SK-N-SH treated with all-trans-retinoic acid at 6 μM for 48 hours (cell line): Measurements from ENCODE around the gene SHB.

Source experiments
- ATAC-seq: fragments of 200-7000 bp; cut with Tn5 transposase; 3 replicates; pipeline ENCODE4 v1.9.1; 2020; ENCODE audit warnings: mild to moderate bottlenecking, moderate library complexity
- ARNTL ChIP-seq: fragments of 450-650 bp; formaldehyde crosslinking; IDR thresholded peaks from 2 replicates; pipeline ENCODE4 v1.5.0; 2020; ENCODE audit warnings: low read depth, mild to moderate bottlenecking, moderate library complexity, borderline replicate concordance
- BACH2 ChIP-seq: fragments of 250-450 bp; sonication (Bioruptor Pico); IDR thresholded peaks from 2 replicates; pipeline ENCODE4 v1.9.0; 2021; ENCODE audit warnings: mild to moderate bottlenecking, borderline replicate concordance
- CREB5 ChIP-seq: fragments of 250-450 bp; sonication (Bioruptor Pico); IDR thresholded peaks from 2 replicates; pipeline ENCODE4 v1.5.1; 2020; ENCODE audit warnings: low read depth, mild to moderate bottlenecking, moderate library complexity
- CSDC2 ChIP-seq: fragments of 250-450 bp; sonication (Bioruptor Pico); IDR thresholded peaks from 2 replicates; pipeline ENCODE4 v1.5.0; 2020; ENCODE audit warnings: mild to moderate bottlenecking, moderate library complexity
- CSRNP3 ChIP-seq: fragments of 250-450 bp; sonication (Bioruptor Pico); IDR thresholded peaks from 2 replicates; pipeline ENCODE4 v1.5.1; 2021; ENCODE audit warnings: mild to moderate bottlenecking, moderate library complexity
- GLIS3 ChIP-seq: fragments of 250-450 bp; sonication (Bioruptor Pico); IDR thresholded peaks from 2 replicates; pipeline ENCODE4 v1.5.0; 2020; ENCODE audit warnings: mild to moderate bottlenecking, moderate library complexity
- OSR1 ChIP-seq: fragments of 250-450 bp; sonication (Bioruptor Pico); IDR thresholded peaks from 2 replicates; pipeline ENCODE4 v1.8.0; 2022; ENCODE audit warnings: moderate library complexity, mild to moderate bottlenecking, inconsistent platforms
- PATZ1 ChIP-seq: fragments of 250-450 bp; sonication (Bioruptor Pico); IDR thresholded peaks from 2 replicates; pipeline ENCODE4 v1.8.0; 2020; ENCODE audit warnings: mild to moderate bottlenecking, moderate library complexity, borderline replicate concordance
- POU6F1 ChIP-seq: fragments of 250-450 bp; sonication (Bioruptor Pico); IDR thresholded peaks from 2 replicates; pipeline ENCODE4 v1.8.0; 2021; ENCODE audit warnings: low read depth, mild to moderate bottlenecking, moderate library complexity, borderline replicate concordance
- PPARA ChIP-seq: fragments of 250-450 bp; sonication (Bioruptor Pico); IDR thresholded peaks from 2 replicates; pipeline ENCODE4 v1.5.0; 2020; ENCODE audit warnings: mild to moderate bottlenecking, borderline replicate concordance
- RARB ChIP-seq: fragments of 250-450 bp; sonication (Bioruptor Pico); IDR thresholded peaks from 2 replicates; pipeline ENCODE4 v1.8.0; 2021; ENCODE audit warnings: mild to moderate bottlenecking, moderate library complexity
- SNAI2 ChIP-seq: fragments of 250-450 bp; sonication (Bioruptor Pico); IDR thresholded peaks from 2 replicates; pipeline ENCODE4 v1.5.0; 2020; ENCODE audit warnings: mild to moderate bottlenecking, moderate library complexity
- TCF4 ChIP-seq: fragments of 250-450 bp; sonication (Bioruptor Pico); IDR thresholded peaks from 2 replicates; pipeline ENCODE4 v1.8.0; 2021; ENCODE audit warnings: mild to moderate bottlenecking, moderate library complexity, borderline replicate concordance
- TOX ChIP-seq: fragments of 250-450 bp; sonication (Bioruptor Pico); IDR thresholded peaks from 2 replicates; pipeline ENCODE4 v1.8.0; 2021; ENCODE audit warnings: mild to moderate bottlenecking, moderate library complexity, borderline replicate concordance
- TSHZ2 ChIP-seq: fragments of 250-450 bp; sonication (Bioruptor Pico); IDR thresholded peaks from 2 replicates; pipeline ENCODE4 v1.5.0; 2020; ENCODE audit warnings: mild to moderate bottlenecking, moderate library complexity
- ZC3H10 ChIP-seq: fragments of 250-450 bp; sonication (Bioruptor Pico); IDR thresholded peaks from 2 replicates; pipeline ENCODE4 v1.5.1; 2021; ENCODE audit warnings: mild to moderate bottlenecking, moderate library complexity
- ZFP3 ChIP-seq: fragments of 250-450 bp; sonication (Bioruptor Pico); IDR thresholded peaks from 2 replicates; pipeline ENCODE4 v1.5.0; 2020; ENCODE audit warnings: mild to moderate bottlenecking, moderate library complexity
- ZFP30 ChIP-seq: fragments of 450-650 bp; formaldehyde crosslinking; IDR thresholded peaks from 2 replicates; pipeline ENCODE4 v1.5.0; 2022; ENCODE audit warnings: mild to moderate bottlenecking, moderate library complexity
- ZNF565 ChIP-seq: fragments of 450-650 bp; formaldehyde crosslinking; conservative IDR thresholded peaks from 2 replicates; pipeline ENCODE4 v1.5.0; 2020; ENCODE audit warnings: low read depth, mild to moderate bottlenecking, moderate library complexity
- ZNF70 ChIP-seq: fragments of 450-650 bp; formaldehyde crosslinking; IDR thresholded peaks from 2 replicates; pipeline ENCODE4 v1.5.0; 2020; ENCODE audit warnings: mild to moderate bottlenecking, moderate library complexity
- ZNF8 ChIP-seq: fragments of 450-650 bp; formaldehyde crosslinking; IDR thresholded peaks from 2 replicates; pipeline ENCODE4 v1.5.0; 2020; ENCODE audit warnings: mild to moderate bottlenecking, moderate library complexity

Gene SHB

GRCh38 chr9:38107405-38107804 lies 38.4 kb upstream of the SHB start:
- ATAC-seq, result no peak
- TF ChIP-seq ZFP30 (CRISPR knock-in tag) (no peak), ZNF70 (CRISPR knock-in tag) (no peak), CREB5 (CRISPR knock-in tag) (no peak), SNAI2 (CRISPR knock-in tag) (no peak), CSDC2 (no peak), TCF4 (no peak), CSRNP3 (CRISPR knock-in tag) (no peak), ZC3H10 (no peak), ZNF565 (CRISPR knock-in tag) (no peak), ARNTL (CRISPR knock-in tag) (no peak), TOX (no peak), ZNF8 (CRISPR knock-in tag) (no peak)

GRCh38 chr9:38106488-38106887 lies 37.5 kb upstream of the SHB start:
- TF ChIP-seq CSDC2 (no peak), ZC3H10 (no peak), CSRNP3 (CRISPR knock-in tag) (no peak), ZFP30 (CRISPR knock-in tag) (no peak), TOX (no peak), ZNF8 (CRISPR knock-in tag) (no peak), BACH2 (CRISPR knock-in tag) (no peak), RARB (CRISPR knock-in tag) (no peak), ZFP3 (no peak), OSR1 (CRISPR knock-in tag) (no peak), GLIS3 (no peak), ARNTL (CRISPR knock-in tag) (no peak), PPARA (no peak), ZNF70 (CRISPR knock-in tag) (no peak)
- no peak for ATAC-seq

GRCh38 chr9:38103340-38103739 lies 34.3 kb upstream of the SHB start:
- TF ChIP-seq ZFP3, result no peak
- no peak for TF ChIP-seq CSRNP3 (CRISPR knock-in tag)
- TF ChIP-seq ZNF565 (CRISPR knock-in tag), result no peak
- TF ChIP-seq ZFP30 (CRISPR knock-in tag), result no peak
- no peak for TF ChIP-seq PPARA
- TF ChIP-seq TCF4, result no peak
- no peak for TF ChIP-seq TOX
- TF ChIP-seq GLIS3, result no peak
- no peak for TF ChIP-seq CSDC2
- no peak for TF ChIP-seq TSHZ2 (CRISPR knock-in tag)
- TF ChIP-seq ZNF70 (CRISPR knock-in tag), result no peak
- no peak for TF ChIP-seq ZC3H10
- TF ChIP-seq POU6F1 (CRISPR knock-in tag), result no peak
- TF ChIP-seq PATZ1 (CRISPR knock-in tag), result no peak
- TF ChIP-seq SNAI2 (CRISPR knock-in tag), result no peak
- no peak for TF ChIP-seq RARB (CRISPR knock-in tag)
- TF ChIP-seq ZNF8 (CRISPR knock-in tag), result no peak
- no peak for ATAC-seq
